C4-2B (cell line): ENCODE results near the gene TEX261.

Source experiments
- CTCF ChIP-seq: fragments of 450-650 bp; conservative IDR thresholded peaks from 2 replicates; pipeline ENCODE4 v1.5.1; 2017; ENCODE audit warnings: mild to moderate bottlenecking
- ZFX ChIP-seq: fragments of 450-650 bp; IDR thresholded peaks from 2 replicates; pipeline ENCODE4 v1.6.1; 2017

- TF ChIP-seq CTCF = no peak
- TF ChIP-seq ZFX = no peak
These were observed 19.4 kb downstream of the TEX261 start for GRCh38 chr2:70975237-70975636.
